HCT116 (cell line): Measurements from ENCODE around the gene MXRA8. TPM values are rescaled to one million over a fixed set of nuclear protein-coding genes. Genes with fewer than 3 reads are reported as not detected.

Experiments used
- ATAC-seq: fragments of 200-7000 bp; cut with Tn5 transposase; 2 replicates; pipeline ENCODE4 v1.9.1; 2020; ENCODE audit warnings: mild to moderate bottlenecking, moderate library complexity
- BruUV-seq: library from RNA; stranded (reverse); fragments of 400-500 nt; replicated peaks from 2 replicates; lab custom pipeline; 2021; lab: Mats Ljungman, UMichigan
- CTCF ChIA-PET: fragments of 300-600 bp; sonication (Branson Sonifier 250); formaldehyde crosslinking; loops from one replicate; lab custom pipeline; 2021; ENCODE audit warnings: antibody characterized with exemption; lab: Charles Lee
- POLR2A ChIA-PET: fragments of 300-600, 350-600 bp; sonication (Branson Sonifier 250); formaldehyde crosslinking; loops from one replicate; lab custom pipeline; 2021; ENCODE audit warnings: antibody characterized with exemption; lab: Charles Lee
- RAD21 ChIA-PET, 2 experiments: fragments of 300-600 bp; sonication (Branson Sonifier 250); formaldehyde crosslinking; loops; one replicate each; lab custom pipeline; 2023; ENCODE audit warnings: low total read pairs in 2 of 2; ENCODE audit not compliant: uncharacterized antibody in 2 of 2, unreplicated experiment in 2 of 2, low non-redundant PET in 1 of 2; lab: Charles Lee
- DNase-seq: peaks from one replicate; pipeline ENCODE4 v3.0.0-alpha.2; 2010; ENCODE audit warnings: low read depth, low spot score
- H2AFZ ChIP-seq: fragments of 200-600 bp; shearing (Covaris generic), sonication (generic); 2 replicates; pipeline ENCODE4 v1.6.1; 2017; ENCODE audit warnings: low read depth, mixed run types, mixed read lengths, antibody characterized with exemption, low read length; ENCODE audit not compliant: poor library complexity, severe bottlenecking
- H3K27ac ChIP-seq: 2 replicates; pipeline ENCODE4 v1.5.1; 2012; ENCODE audit warnings: low read depth, low read length
- H3K27me3 ChIP-seq: fragments of 200-600 bp; sonication (generic); 2 replicates; pipeline ENCODE4 v1.6.1; 2016; ENCODE audit warnings: mixed run types, low read length, mixed read lengths; ENCODE audit not compliant: insufficient read depth
- H3K36me3 ChIP-seq, 2 experiments: fragments of 200-500 bp in 1 of 2; fragments of 200-600 bp in 1 of 2; sonication (Bioruptor generic) in 1 of 2; sonication (generic) in 1 of 2; 2 replicates each; pipeline versions ENCODE4 v1.5.1 to v1.6.1; 2014 to 2016; ENCODE audit warnings: low read length in 2 of 2, inconsistent platforms in 1 of 2, mixed read lengths in 1 of 2, mixed run types in 1 of 2; ENCODE audit not compliant: insufficient read depth in 2 of 2, control insufficient read depth in 1 of 2
- H3K4me1 ChIP-seq, 2 experiments: fragments of 200-600 bp in 1 of 2; sonication (generic) in 1 of 2; 2 replicates each; pipeline versions ENCODE4 v1.5.1 to v1.6.1; 2012 to 2017; ENCODE audit warnings: low read length in 2 of 2, inconsistent platforms in 1 of 2, mild to moderate bottlenecking in 1 of 2, mixed read lengths in 1 of 2, mixed run types in 1 of 2, moderate library complexity in 1 of 2; ENCODE audit not compliant: insufficient read depth in 2 of 2, control insufficient read depth in 1 of 2
- H3K4me2 ChIP-seq: fragments of 200-600 bp; sonication (generic); 2 replicates; pipeline ENCODE4 v1.6.1; 2017; ENCODE audit warnings: mixed run types, low read length, mixed read lengths
- H3K4me3 ChIP-seq, 2 experiments: fragments of 200-600 bp in 1 of 2; sonication (generic) in 1 of 2; replicated peaks in 1 of 2; 2 replicates each; pipeline ENCODE4 v1.5.1; 2011 to 2016; ENCODE audit warnings: low read length in 2 of 2, control low read depth in 1 of 2, low read depth in 1 of 2, mild to moderate bottlenecking in 1 of 2, mixed read lengths in 1 of 2, mixed run types in 1 of 2
- H3K79me2 ChIP-seq: fragments of 200-600 bp; sonication (generic); 2 replicates; pipeline ENCODE4 v1.6.1; 2017; ENCODE audit warnings: mild to moderate bottlenecking, mixed run types, low read length, moderate library complexity, mixed read lengths; ENCODE audit not compliant: insufficient read depth
- H3K9ac ChIP-seq: fragments of 200-600 bp; sonication (generic); 2 replicates; pipeline ENCODE4 v1.6.1; 2016; ENCODE audit warnings: low read length, mixed read lengths
- H3K9me2 ChIP-seq: fragments of 200-600 bp; sonication (generic), shearing (Covaris generic); 2 replicates; pipeline ENCODE4 v1.6.1; 2017; ENCODE audit warnings: mixed run types, mild to moderate bottlenecking, moderate library complexity; ENCODE audit not compliant: insufficient read depth
- H3K9me3 ChIP-seq, 2 experiments: fragments of 200-500 bp in 1 of 2; fragments of 200-600 bp in 1 of 2; sonication (Bioruptor generic) in 1 of 2; sonication (generic) in 1 of 2; 2 replicates each; pipeline ENCODE4 v1.6.1; 2014 to 2017; ENCODE audit warnings: low read length in 2 of 2, mixed read lengths in 2 of 2, inconsistent platforms in 1 of 2, low read depth in 1 of 2, mild to moderate bottlenecking in 1 of 2, mixed run types in 1 of 2, moderate library complexity in 1 of 2; ENCODE audit not compliant: control insufficient read depth in 1 of 2, insufficient read depth in 1 of 2
- H4K20me1 ChIP-seq: fragments of 200-600 bp; sonication (generic), shearing (Covaris generic); 2 replicates; pipeline ENCODE4 v1.6.1; 2017; ENCODE audit warnings: mixed run types, mild to moderate bottlenecking, moderate library complexity; ENCODE audit not compliant: insufficient read depth
- CBX3 ChIP-seq: IDR thresholded peaks from 2 replicates; pipeline ENCODE4 v1.6.1; 2012; ENCODE audit warnings: low read depth
- CEBPB ChIP-seq: IDR thresholded peaks from 2 replicates; pipeline ENCODE4 v1.6.1; 2012; ENCODE audit warnings: low read depth
- EGR1 ChIP-seq: IDR thresholded peaks from 2 replicates; pipeline ENCODE4 v1.6.1; 2012; ENCODE audit warnings: low read depth
- ELF1 ChIP-seq: IDR thresholded peaks from 2 replicates; pipeline ENCODE4 v1.6.1; 2012; ENCODE audit warnings: low read depth, borderline replicate concordance
- EZH2 ChIP-seq: fragments of 200-600 bp; sonication (generic); IDR thresholded peaks from 2 replicates; pipeline ENCODE4 v1.6.1; 2017; ENCODE audit warnings: antibody characterized with exemption, mixed run types
- EZH2phosphoT487 ChIP-seq: fragments of 200-600 bp; IDR thresholded peaks from 2 replicates; pipeline ENCODE4 v1.6.1; 2018; ENCODE audit warnings: antibody characterized with exemption, borderline replicate concordance
- MAX ChIP-seq: IDR thresholded peaks from 2 replicates; pipeline ENCODE4 v1.6.1; 2012
- POLR2AphosphoS5 ChIP-seq: IDR thresholded peaks from 2 replicates; pipeline ENCODE4 v1.6.1; 2011; ENCODE audit warnings: mild to moderate bottlenecking, low read depth, low read length, moderate library complexity
- RAD21 ChIP-seq: IDR thresholded peaks from 2 replicates; pipeline ENCODE4 v1.6.1; 2012; ENCODE audit warnings: low read depth, mild to moderate bottlenecking
- SRF ChIP-seq: IDR thresholded peaks from 2 replicates; pipeline ENCODE4 v1.6.1; 2012; ENCODE audit warnings: low read depth
- TCF7L2 ChIP-seq: IDR thresholded peaks from 2 replicates; pipeline ENCODE4 v1.7.0; 2011; ENCODE audit warnings: borderline replicate concordance, inconsistent platforms; ENCODE audit not compliant: insufficient read depth, insufficient read length; ENCODE audit errors: extremely low read depth
- YY1 ChIP-seq: IDR thresholded peaks from 2 replicates; pipeline ENCODE4 v1.6.1; 2011; ENCODE audit warnings: low read length, low read depth, moderate library complexity, mild to moderate bottlenecking; ENCODE audit not compliant: insufficient replicate concordance; ENCODE audit errors: extremely low read depth
- ZFX ChIP-seq: fragments of 450-650 bp; IDR thresholded peaks from 2 replicates; pipeline ENCODE4 v1.6.1; 2017
- ZNF274 ChIP-seq: fragments of 200-500 bp; sonication (Bioruptor generic); IDR thresholded peaks from 2 replicates; pipeline ENCODE4 v1.6.1; 2014; ENCODE audit warnings: mild to moderate bottlenecking, low read depth, low read length, inconsistent platforms
- intact Hi-C: fragments of 100-400 bp; cut with micrococcal nuclease; formaldehyde crosslinking; loops from 2 replicates; pipeline ENCODE4 v1.10.0; 2022
- total RNA-seq: library from RNA; stranded (reverse); gene quantifications from one replicate; pipeline ENCODE4 v1.2.1, GENCODE V29; 2021; ENCODE audit not compliant: unreplicated experiment
- TF ChIP-seq, protein P1 (sequence below): IDR thresholded peaks from 2 replicates; pipeline ENCODE4 v1.6.1; 2012; ENCODE audit warnings: low read depth
- TF ChIP-seq, protein P2 (sequence below), 3 experiments: fragments of 200-600 bp in 1 of 3; sonication (generic) in 1 of 3; IDR thresholded peaks in 2 of 3; conservative IDR thresholded peaks in 1 of 3; 2 replicates each; pipeline ENCODE4 v1.5.1; 2012 to 2017; ENCODE audit warnings: low read depth in 2 of 3, low read length in 2 of 3, antibody characterized with exemption in 1 of 3, borderline replicate concordance in 1 of 3, control low read depth in 1 of 3, mild to moderate bottlenecking in 1 of 3, mixed read lengths in 1 of 3, mixed run types in 1 of 3, moderate library complexity in 1 of 3; ENCODE audit not compliant: insufficient read depth in 1 of 3
- TF ChIP-seq, protein P3 (sequence below): IDR thresholded peaks from 2 replicates; pipeline ENCODE4 v1.6.1; 2011; ENCODE audit warnings: mild to moderate bottlenecking, low read length, moderate library complexity; ENCODE audit not compliant: insufficient replicate concordance; ENCODE audit errors: extremely low read depth

MXRA8 gene
- total RNA-seq, 1 experiment from 2014 or later: 0.74 TPM

DNA sequence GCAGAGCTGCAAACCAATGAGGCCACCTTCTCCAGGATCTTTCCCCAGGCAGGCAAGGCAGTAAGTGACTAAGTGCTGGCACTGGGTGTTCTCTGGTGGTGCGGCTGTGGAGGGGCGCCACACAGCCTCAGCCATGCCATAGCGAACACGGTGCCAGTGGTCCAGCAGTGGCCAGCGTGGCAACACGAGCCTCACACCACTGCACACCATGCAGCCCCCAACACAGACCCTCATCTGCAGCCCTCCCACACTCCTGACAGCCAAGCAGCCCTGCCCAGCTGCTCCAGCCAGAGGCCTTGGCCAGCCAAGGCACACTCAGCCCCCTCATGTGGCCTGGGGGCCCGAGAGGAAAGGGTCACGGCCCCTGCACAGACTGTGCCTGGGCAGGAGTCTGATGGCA is 36.9 kb downstream of the MXRA8 start:
- Histone ChIP-seq H3K9me3 (no peaks in the 10 kb centered on the region), H2AFZ (no peak overlapping the region), H3K9ac (no peak overlapping the region), H3K4me3 (no peak overlapping the region), H3K36me3 (peaks cover 6 to 13% of the 10 kb centered on the region in 2 experiments; a peak in 2 of 4 replicates), H3K27ac (no peak overlapping the region; the same call in 1 of the 2 replicates), H3K79me2 (peaks cover 89% of the 10 kb centered on the region), H3K4me1 (peaks cover 31 to 53% of the 10 kb centered on the region in 2 experiments), H3K4me2 (no peak overlapping the region), H3K27me3 (no peaks in the 10 kb centered on the region), H3K9me2 (no peaks in the 10 kb centered on the region), H4K20me1 (peaks cover 10% of the 10 kb centered on the region; the same call in 1 of the 2 replicates)
- BruUV-seq: TSS peak; percentile 24
- no peak for ATAC-seq
- TF ChIP-seq EZH2phosphoT487 (no peak), POLR2AphosphoS5 (no peak), EZH2 (no peak), YY1 (no peak), ZNF274 (no peak), CEBPB (no peak), ELF1 (no peak), TCF7L2 (no peak), CBX3 (no peak), EGR1 (no peak), ZFX (no peak), MAX (no peak), RAD21 (no peak), SRF (no peak)
- TF ChIP-seq, protein P1, sequence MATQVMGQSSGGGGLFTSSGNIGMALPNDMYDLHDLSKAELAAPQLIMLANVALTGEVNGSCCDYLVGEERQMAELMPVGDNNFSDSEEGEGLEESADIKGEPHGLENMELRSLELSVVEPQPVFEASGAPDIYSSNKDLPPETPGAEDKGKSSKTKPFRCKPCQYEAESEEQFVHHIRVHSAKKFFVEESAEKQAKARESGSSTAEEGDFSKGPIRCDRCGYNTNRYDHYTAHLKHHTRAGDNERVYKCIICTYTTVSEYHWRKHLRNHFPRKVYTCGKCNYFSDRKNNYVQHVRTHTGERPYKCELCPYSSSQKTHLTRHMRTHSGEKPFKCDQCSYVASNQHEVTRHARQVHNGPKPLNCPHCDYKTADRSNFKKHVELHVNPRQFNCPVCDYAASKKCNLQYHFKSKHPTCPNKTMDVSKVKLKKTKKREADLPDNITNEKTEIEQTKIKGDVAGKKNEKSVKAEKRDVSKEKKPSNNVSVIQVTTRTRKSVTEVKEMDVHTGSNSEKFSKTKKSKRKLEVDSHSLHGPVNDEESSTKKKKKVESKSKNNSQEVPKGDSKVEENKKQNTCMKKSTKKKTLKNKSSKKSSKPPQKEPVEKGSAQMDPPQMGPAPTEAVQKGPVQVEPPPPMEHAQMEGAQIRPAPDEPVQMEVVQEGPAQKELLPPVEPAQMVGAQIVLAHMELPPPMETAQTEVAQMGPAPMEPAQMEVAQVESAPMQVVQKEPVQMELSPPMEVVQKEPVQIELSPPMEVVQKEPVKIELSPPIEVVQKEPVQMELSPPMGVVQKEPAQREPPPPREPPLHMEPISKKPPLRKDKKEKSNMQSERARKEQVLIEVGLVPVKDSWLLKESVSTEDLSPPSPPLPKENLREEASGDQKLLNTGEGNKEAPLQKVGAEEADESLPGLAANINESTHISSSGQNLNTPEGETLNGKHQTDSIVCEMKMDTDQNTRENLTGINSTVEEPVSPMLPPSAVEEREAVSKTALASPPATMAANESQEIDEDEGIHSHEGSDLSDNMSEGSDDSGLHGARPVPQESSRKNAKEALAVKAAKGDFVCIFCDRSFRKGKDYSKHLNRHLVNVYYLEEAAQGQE: no peak
- TF ChIP-seq, protein P2, sequence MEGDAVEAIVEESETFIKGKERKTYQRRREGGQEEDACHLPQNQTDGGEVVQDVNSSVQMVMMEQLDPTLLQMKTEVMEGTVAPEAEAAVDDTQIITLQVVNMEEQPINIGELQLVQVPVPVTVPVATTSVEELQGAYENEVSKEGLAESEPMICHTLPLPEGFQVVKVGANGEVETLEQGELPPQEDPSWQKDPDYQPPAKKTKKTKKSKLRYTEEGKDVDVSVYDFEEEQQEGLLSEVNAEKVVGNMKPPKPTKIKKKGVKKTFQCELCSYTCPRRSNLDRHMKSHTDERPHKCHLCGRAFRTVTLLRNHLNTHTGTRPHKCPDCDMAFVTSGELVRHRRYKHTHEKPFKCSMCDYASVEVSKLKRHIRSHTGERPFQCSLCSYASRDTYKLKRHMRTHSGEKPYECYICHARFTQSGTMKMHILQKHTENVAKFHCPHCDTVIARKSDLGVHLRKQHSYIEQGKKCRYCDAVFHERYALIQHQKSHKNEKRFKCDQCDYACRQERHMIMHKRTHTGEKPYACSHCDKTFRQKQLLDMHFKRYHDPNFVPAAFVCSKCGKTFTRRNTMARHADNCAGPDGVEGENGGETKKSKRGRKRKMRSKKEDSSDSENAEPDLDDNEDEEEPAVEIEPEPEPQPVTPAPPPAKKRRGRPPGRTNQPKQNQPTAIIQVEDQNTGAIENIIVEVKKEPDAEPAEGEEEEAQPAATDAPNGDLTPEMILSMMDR (IDR thresholded peaks at IDR 0.05 in 2 of 3, conservative IDR thresholded peaks at IDR 0.05 in 1 of 3; ENCODE audit: borderline replicate concordance in 1 of 3, insufficient read depth in 1 of 3, low read depth in 2 of 3, low read length in 2 of 3): no peak
- TF ChIP-seq, protein P3, sequence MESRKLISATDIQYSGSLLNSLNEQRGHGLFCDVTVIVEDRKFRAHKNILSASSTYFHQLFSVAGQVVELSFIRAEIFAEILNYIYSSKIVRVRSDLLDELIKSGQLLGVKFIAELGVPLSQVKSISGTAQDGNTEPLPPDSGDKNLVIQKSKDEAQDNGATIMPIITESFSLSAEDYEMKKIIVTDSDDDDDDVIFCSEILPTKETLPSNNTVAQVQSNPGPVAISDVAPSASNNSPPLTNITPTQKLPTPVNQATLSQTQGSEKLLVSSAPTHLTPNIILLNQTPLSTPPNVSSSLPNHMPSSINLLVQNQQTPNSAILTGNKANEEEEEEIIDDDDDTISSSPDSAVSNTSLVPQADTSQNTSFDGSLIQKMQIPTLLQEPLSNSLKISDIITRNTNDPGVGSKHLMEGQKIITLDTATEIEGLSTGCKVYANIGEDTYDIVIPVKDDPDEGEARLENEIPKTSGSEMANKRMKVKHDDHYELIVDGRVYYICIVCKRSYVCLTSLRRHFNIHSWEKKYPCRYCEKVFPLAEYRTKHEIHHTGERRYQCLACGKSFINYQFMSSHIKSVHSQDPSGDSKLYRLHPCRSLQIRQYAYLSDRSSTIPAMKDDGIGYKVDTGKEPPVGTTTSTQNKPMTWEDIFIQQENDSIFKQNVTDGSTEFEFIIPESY: no peak
- ChIA-PET RAD21 (no interaction called here), CTCF (no interaction called here), POLR2A (no interaction called here)
- DNase-seq: no peak
- intact Hi-C loops: no loop called here
